HG03135 (cell line): ENCODE results near the gene RANBP10.
A peak's percentile ranks its signal among the peaks of the same experiment; 100 is the strongest.
"Not testable (repeated sequence)": the region's sequence is repeated elsewhere in the genome, so short reads cannot be mapped to it uniquely, and the experiment has no call there.

Experiments used
- ATAC-seq: cut with Tn5 transposase; IDR thresholded peaks from one replicate; pipeline ENCODE4 v1.9.1; 2021; ENCODE audit warnings: mild to moderate bottlenecking, moderate library complexity; ENCODE audit not compliant: unreplicated experiment

The RANBP10 gene

DNA sequence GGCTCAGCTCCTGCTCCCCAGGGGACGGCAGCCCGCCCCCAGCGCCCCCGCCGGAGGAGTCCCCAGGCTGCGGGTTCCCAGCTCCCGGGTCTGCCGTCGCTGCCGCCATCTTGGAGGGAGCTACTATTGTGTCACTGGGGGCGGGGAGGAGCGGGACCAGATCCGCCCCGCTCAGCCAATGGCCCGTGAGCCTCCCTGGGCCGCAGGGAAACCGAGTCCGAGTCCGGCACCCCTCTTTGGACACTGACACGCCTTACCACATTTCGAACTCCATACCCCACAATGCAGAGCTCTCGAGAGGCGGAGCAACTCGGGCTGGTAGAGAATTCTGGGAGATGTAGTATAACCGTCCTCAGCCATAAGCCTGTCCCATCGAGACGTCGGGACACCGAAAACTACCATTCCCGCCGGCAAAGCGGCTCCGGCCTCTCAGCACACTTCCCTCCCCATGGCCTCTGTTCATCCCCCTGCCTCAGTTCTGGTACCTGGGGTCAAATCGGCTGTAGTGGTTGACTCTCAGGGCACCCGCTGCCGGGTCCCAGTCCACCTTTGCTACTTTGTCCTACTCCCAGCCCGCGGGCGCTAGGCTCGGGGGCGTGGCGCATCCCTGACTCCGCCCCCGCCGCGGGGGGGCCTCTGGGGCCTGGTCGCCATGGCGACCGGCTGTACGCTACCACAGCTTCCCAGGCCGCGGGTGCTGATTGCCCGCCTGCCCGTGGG, at the start of gene RANBP10, which contains the start of gene TSNAXIP1:
RANBP10 (minus strand) TSS at position 133 of the 720 bp plus-strand sequence; CDS start at position 109, 24 bp downstream.
TSNAXIP1 (plus strand) TSS at position 462 of the 720 bp plus-strand sequence. CDS start 261 bp downstream, outside the sequence.
- peak; percentile 96 for ATAC-seq

DNA sequence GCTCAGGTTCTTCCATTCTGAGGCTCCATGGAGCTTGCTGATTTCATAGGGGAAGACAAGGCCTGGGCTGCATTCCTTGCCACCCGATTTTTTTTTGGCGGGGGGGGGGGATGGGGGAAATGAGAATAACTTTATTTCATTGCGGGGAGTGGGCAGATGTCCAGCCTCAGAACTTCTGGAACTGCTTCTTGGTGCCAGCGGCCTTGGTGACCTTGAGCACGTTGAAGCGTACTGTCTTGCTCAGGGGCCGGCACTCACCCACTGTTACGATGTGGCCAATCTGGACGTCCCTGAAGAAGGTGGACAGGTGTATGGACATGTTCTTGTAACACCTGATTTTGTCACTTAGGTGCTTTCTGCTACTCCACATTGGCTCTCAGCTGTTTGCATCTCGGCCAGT, 49.4 kb upstream of the RANBP10 start:
- ATAC-seq, result no peak

DNA sequence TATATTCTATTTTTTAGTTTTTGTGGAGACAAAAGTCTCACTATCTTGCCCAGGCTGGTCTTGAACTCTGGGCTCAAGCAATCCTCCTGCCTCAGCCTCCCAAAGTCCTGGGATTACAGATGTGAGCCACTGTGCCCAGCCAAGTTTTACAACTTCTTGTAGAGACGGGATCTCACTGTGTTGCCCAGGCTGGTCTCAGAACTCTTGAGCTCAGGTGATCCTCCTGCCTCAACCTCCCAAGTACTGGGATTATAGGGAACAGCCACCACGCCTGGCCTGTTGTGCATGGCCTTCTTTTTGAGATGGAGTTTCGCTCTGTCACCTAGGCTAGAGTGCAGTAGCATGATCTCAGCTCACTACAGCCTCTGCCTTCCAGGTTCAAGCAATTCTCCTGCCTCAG, 47.3 kb upstream of the RANBP10 start:
- ATAC-seq, result no peak

DNA sequence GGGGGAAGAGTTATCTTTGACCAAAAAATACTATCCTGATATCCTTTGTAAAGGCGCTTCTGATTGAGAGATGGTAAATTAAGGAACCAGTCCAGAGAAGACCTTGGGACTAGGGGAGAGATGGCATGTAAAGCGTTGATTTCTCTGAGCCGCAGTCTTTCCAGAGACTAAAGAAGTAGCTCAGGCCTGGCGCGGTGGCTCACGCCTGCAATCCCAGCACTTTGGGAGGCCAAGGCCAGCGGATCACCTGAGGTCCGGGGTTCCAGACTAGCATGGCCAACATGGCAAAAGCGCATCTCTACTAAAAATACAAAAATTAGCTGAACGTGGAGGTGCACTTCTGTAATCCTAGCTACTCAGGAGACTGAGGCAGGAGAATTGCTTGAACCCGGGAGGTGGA, 41.8 kb upstream of the RANBP10 start:
- no peak for ATAC-seq

DNA sequence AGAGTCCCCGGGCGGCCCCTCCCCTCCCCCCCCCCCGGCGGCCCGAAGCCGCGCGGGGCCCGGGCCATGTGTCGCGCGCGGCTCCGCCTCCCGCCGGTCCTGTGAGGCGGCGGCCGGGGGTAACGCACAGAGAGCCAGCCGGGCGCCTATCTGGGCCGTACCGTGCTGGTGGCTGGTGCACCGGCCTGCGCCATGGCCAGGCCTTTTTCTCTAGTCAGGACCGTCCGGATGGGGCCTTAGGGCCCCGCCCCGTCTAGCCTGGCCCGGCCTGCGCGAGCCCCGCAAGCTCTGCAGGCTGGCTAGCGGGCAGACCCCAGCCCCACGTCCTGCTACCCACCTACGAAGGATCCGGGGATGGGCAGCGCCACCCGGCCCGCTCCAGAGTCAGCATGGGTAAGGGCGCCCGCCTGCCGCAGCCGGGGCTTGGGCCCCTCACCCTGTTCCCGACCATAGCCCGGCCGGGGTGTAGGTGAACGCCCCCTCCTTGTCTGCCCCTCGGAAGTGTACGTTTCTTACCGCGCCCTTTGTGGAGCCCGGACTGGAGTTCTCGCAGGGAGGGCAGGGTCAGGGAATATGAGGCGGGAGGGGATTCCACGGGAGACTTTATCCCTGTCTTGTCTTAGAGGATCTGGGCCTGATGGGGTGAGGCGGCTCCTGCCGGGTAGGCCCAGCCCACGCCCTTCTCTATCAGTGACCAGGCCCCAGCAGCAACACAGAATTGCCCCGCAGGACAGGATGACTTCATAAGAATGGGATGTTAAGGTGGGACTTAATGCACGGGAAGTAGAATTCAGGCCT, 40.9 kb upstream of the RANBP10 start, which contains the start of gene CENPT:
CENPT (minus strand) TSS at position 630 of the 798 bp plus-strand sequence. CDS start 13,834 bp downstream, outside the sequence.
- ATAC-seq, result peak; percentile 41

DNA sequence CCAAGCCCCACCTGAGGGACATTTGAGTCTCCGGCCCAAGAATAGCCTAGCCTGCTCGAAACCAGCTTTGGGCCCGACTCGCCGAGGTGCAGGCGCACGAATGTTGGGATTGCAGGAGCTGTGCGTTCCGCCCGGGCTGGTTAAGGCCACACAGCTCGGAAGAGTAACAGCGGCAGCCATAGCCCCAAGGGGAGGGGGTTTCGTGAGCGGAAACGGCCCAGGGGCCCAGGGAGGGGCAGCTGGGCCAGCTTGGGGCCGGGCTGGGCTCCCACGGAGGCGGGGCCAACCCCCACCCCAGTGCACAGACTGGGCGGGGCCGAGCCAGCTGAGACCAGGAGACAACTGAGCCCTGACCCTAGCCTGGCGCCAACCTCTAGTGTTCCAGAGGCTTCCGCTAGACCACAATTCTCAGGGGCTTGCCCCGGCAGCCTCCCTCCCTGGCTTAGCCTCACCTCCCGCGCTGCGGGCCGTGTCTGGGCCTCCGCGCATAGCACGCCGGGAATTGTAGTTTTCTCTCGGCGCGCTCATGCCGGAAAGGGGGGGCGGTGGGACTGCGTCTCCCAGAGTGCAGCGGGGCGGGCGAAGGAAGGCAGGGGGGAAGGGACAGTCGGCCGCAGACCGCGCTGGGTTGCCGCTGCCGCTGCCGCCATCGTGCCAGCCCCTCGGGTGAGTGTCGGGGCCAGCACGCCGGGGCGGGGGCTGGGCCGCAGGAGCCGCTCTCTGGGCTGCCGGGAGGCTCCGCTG, 40.1 kb upstream of the RANBP10 start, which contains the start of gene NUTF2:
NUTF2 (plus strand) TSS at position 614 of the 744 bp plus-strand sequence. CDS start 18,198 bp downstream, outside the sequence.
- peak; percentile 50 for ATAC-seq

DNA sequence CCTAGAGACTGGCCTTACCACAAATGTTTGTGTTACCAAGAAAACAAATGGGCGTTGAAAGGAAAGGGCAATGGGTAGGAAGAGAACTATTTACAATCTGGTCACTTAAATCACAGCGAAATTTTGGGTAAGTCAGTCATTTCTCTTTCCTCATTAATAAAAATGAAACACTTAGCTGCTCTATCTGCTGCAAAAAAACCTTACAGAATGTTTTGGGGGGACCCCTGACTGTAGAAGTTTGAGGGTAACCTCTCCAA, 39.6 kb upstream of the RANBP10 start:
- ATAC-seq, result no peak

DNA sequence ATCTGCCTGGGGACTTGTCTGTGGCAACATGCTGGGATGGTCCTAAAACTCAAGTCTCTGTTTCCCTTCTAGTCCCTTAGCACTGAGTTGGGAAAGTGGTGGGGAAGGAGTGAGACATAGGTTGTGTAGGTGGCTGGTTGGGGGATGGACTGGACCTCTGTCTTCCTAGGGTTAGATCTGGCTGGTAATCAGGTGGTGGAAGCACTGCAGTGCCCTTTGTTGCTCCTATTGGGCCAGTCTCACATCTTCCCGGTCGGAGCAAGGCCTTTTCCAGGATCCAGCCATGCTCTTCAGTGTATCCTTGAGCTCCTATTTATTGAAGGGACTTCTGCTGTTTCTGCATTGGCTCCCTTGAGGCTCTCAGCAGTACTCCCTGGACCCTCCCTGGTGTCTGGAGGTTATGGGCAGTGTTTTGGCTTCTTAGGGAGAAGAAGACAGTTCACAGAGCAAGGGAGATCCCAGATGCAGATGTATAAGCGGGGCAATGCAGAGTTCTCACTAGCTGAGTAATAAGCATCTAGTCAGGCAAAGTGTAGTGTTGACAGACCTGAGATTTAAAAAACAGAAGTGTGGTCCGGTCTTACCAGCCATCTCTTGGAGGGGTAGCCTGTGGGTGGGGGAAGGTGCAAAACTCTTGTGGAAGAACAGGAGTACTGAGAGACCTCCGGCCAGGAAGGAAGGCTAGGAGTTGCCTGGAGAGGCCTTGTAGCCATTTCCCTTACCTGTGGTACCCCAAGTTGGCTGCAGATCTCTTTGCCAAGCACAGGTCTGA, 39.1 kb upstream of the RANBP10 start:
- no peak for ATAC-seq

DNA sequence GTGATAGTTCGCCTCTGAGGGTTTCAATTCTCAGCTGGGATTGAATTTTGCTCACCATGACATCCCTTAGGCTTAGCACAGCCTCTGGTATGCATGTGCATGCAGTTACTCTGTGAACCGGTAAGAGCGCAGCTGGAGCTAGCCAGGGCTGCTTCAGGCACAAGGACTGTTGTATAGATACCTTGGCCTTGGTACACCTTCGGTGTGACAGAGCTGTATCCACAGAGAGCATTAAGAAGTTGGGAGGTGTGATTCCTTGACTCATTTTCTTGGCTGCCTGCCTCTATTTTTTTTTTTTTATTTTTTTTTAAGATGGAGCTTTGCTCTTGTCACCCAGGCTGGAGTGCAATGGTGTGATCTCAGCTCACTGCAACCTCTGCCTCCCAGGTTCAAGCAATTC, 38.1 kb upstream of the RANBP10 start:
- no peak for ATAC-seq

DNA sequence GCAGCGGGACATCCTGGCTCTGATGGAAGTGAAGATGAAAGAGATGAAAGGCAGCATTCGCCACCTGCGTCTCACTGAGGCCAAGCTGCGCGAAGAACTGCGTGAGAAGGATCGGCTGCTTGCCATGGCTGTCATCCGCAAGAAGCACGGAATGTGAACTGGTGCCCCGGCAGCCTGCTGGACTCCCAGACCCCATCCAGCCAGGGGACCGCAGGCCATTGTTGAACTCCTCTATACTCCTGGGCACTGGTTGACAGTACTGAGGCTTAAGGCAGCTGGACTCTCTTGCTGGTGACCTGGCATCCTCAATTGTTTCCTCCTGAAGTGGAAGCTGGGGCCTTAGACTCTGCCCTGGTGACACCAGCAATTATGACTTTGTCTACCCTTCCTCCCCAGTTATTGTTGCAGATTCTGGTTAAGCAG, 37.0 kb upstream of the RANBP10 start:
- ATAC-seq, result no peak

DNA sequence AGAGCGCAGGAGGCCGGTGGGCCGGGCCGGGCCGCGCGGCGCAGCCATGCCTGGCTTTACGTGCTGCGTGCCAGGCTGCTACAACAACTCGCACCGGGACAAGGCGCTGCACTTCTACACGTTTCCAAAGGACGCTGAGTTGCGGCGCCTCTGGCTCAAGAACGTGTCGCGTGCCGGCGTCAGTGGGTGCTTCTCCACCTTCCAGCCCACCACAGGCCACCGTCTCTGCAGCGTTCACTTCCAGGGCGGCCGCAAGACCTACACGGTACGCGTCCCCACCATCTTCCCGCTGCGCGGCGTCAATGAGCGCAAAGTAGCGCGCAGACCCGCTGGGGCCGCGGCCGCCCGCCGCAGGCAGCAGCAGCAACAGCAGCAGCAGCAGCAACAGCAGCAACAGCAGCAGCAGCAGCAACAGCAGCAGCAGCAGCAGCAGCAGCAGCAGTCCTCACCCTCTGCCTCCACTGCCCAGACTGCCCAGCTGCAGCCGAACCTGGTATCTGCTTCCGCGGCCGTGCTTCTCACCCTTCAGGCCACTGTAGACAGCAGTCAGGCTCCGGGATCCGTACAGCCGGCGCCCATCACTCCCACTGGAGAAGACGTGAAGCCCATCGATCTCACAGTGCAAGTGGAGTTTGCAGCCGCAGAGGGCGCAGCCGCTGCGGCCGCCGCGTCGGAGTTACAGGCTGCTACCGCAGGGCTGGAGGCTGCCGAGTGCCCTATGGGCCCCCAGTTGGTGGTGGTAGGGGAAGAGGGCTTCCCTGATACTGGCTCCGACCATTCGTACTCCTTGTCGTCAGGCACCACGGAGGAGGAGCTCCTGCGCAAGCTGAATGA, 36.4 kb upstream of the RANBP10 start:
- ATAC-seq, result peak; percentile 5

DNA sequence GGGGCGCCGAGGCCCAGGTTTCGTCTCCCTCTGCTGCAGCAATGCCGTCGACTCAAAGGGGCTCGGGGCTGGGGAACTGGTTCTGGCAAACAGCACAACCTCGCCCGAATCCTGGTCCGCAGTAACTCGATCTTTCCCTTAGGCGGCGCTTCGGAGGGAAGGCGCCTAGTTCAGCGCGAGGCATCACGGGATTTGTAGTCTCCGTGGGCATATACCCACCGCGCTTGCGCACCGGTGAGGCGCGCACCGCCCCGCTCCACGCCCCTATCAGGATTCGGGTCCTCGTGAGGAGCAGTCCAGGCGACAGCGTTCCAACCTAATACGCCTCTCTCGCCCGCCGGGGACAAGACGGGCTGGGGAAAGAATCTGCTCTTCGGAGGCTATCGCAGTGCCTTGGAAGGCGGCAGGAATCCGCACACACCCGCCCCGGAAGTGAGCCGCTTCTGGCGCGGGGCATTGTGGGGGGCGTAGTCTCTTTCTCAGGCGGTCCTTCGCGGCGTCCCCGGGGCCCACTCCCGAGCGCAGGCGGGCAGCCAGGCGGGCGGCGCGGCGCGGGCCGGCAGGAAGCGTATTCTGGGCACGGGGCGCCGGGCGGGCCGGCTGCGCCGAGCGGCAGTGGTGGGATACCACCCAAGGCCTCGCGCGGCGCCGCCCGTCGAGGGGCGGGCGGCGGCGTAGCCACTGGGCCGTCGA, 35.6 kb upstream of the RANBP10 start, which contains the start of gene THAP11:
THAP11 (plus strand) TSS at position 505 of the 693 bp plus-strand sequence. CDS start 235 bp downstream, outside the sequence.
- ATAC-seq, result peak; percentile 39

DNA sequence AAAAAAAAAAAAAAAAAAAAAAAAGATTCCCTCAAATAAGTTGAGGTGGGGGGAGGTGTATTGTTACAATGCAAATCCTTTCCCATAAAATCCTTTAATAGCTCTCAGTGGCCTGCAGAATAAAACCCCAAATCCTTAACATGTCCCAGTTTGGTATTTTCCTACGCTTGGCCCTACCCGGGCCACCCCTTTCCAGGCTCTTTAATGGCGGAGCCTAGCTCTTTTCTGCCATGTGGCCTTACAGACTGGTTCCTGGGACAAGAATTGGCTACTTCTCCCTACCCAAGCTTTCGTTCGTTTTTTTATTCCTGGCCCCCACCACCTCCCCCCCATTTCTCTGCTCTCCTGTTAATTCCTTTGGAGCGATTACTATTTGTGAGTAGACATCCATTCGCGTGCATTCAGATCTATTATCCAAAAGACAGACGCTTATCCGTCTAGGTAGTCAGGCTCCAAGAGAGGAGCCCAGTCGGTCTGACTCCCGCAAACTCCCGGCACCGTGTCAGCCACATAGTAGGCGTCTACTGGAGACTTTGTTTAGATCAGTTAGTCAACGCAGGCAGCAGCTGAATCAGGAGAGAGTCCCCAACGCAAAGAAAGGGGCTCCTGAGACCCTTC, 34.9 kb upstream of the RANBP10 start:
- ATAC-seq, result no peak

DNA sequence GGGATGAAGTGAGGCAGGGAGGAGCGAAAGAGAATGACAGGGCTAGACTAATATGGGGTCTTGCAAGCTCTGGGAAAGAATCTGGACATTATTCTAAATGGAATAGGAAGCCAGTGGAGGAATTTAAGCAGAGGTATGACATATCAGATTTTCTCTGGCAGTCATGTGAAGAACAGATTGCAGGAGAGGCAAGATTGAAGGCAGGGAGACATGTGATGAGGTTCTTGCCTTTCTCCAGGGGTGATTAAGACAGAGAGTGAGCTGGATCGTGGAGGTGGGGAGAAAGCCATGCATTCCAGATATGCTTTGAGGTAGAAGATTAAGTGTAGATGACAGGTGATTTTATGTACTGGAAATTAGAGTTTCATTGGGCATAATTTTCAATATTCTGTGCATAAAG, 31.5 kb upstream of the RANBP10 start:
- no peak for ATAC-seq

DNA sequence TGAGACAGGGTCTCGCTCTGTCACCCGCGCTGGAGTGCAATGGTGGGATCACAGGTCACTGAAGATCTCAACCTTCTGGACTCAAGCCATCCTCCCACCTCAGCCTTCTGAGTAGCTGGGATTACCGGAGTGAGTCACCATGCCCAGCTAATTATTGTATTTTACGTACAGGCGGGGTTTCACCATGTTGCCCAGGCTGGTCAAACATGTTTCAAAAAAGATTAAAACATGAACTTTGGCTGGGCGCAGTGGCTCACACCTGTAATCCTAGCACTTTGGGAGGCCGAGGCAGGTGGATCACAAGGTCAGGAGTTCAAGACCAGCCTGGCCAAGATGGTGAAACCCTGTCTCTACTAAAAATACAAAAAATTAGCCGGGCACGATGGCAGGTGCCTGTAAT, 30.8 kb upstream of the RANBP10 start:
- not testable (repeated sequence) for ATAC-seq

DNA sequence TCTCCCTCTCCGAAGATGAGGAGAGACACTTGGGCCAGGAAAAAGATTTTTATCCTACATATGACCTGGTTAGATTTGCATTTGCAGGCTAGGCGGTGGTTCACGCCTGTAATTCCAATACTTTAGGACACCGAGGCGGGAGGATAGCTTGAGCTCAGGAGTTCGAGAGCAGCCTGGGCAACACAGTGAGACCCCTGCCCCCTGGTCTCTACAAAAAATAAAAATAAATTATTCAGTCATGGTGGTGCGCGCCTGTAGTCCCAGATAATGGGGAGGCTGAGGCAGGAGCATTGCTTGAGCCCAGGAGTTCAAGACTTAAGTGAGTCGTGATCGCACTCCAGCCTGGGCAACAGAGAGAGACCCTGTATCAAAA, 27.9 kb upstream of the RANBP10 start:
- ATAC-seq, result no peak

DNA sequence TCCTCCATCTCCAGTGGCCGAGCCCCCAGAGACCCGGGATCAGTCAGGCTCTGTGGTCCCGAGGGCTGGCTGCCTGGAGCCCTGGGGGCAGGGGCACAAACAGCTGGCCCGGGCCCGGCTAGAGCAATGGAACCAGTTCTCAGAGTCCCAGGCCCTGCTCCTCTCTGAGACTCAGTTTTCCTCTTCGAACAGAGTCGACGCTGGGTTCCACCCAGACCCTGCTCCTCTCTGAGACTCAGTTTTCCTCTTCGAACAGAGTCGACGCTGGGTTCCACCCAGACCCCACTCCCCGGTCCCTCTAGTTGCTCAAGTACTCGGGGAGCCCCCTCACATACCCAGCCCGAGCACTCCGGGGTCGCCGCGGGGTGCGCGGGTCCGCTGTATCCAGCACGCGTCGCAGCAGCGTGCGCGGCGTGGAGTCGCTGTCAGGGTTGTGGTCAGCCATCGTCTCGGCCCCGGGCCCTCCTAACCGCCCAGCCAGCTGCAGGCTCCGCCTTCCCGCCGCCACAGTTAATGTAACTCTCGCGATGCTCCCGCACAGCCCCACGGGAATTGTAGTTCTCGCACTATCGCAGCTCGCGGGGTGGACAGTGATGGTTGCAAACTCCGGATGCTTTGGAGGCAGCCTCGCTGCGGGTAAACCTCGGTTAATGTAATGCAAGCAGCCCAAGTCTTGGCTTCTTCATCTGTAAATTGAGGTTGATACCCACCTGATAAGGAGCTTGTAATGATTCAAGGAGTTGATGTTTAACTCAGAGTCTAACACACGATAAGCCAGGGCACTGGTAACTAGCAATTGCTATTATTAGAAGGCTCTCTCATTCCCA, 27.3 kb upstream of the RANBP10 start:
- ATAC-seq, result peak; percentile 93

DNA sequence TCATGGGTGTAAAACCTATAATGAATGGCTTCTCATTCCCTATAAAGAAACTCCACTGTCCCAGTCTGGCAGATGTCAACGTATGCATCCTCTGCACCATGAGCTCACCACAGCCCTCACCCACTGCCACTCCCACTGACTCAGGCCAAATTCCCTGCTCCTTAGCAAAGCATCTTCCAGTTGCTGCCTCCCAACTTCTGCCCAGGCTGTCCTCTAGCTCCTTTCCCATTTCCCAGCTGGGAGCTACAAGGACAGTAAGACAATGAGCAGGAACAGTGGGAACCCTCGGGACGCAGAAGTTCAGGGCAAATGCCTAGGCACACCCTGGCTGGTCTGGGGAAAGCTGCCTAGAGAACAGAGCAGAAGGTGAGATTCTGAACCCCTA, 26.7 kb upstream of the RANBP10 start:
- ATAC-seq, result no peak
